HG03558 (cell line): ENCODE measurements around the gene FLNA.
"Not testable (repeated sequence)": the region's sequence is repeated elsewhere in the genome, so short reads cannot be mapped to it uniquely, and the experiment has no call there.

ENCODE experiments used
- ATAC-seq: cut with Tn5 transposase; IDR thresholded peaks from one replicate; pipeline ENCODE4 v1.9.1; 2021; ENCODE audit warnings: moderate number of reproducible peaks; ENCODE audit not compliant: unreplicated experiment; ENCODE audit errors: extremely low read depth

The FLNA gene

DNA sequence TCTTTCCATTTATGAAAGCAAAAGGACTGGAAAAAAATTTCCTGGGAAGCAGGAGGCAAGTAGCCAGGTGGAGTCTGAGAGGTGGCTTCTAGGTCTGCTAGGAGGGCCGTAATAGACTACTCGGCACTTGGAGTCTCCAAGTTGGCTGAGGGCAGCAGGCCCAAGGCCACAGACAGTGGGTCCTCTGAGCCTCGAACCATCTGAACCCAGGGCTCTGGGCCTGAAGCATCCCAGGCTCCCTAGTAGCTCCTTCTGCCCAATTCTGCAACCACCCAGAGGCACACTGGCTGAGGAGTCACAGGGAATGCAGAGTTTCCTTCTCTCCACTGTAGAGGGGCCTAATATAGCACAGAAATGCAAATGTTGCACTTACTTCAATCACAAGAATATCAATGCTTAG lies 59.0 kb downstream of the FLNA start:
- no peak for ATAC-seq

DNA sequence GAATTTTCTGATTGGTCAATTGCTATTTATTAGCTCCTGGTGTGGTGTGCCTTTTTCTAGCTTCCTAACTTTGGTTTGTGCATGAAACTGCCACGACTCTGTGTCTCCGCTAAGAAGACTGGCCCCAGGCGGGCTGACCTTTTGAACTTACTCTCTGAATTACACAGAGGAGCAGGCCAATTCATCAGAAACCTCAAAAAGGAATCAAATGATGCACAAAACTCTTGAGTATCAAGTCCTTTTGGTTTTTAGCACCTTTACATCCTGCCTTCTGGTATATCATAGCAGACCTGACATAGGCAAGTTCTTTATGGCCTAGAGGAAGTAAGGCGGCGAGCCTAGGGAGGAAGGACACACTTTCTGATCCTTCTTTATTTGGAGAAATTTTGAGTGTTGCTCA lies 61.3 kb downstream of the FLNA start:
- no peak for ATAC-seq

DNA sequence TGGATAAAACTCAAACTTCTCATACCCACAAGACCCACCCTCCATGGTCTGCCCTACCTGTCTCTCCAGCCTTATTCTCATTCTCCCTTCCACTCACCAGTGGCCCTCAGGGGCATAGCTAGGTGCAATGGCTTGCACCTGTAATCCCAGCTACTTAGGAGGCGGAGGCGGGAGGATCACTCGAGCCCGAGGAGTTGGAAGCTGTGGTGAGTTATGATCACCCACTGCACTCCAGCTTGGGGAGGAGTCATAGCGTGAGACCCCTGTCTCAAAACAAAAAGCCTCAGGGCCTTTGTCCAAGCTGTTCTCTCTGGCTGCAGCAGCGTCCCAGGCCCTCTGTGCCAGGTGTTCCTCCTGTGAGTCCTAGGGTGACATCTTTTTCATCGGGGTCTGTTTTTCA lies 62.3 kb downstream of the FLNA start:
- ATAC-seq, result no peak

DNA sequence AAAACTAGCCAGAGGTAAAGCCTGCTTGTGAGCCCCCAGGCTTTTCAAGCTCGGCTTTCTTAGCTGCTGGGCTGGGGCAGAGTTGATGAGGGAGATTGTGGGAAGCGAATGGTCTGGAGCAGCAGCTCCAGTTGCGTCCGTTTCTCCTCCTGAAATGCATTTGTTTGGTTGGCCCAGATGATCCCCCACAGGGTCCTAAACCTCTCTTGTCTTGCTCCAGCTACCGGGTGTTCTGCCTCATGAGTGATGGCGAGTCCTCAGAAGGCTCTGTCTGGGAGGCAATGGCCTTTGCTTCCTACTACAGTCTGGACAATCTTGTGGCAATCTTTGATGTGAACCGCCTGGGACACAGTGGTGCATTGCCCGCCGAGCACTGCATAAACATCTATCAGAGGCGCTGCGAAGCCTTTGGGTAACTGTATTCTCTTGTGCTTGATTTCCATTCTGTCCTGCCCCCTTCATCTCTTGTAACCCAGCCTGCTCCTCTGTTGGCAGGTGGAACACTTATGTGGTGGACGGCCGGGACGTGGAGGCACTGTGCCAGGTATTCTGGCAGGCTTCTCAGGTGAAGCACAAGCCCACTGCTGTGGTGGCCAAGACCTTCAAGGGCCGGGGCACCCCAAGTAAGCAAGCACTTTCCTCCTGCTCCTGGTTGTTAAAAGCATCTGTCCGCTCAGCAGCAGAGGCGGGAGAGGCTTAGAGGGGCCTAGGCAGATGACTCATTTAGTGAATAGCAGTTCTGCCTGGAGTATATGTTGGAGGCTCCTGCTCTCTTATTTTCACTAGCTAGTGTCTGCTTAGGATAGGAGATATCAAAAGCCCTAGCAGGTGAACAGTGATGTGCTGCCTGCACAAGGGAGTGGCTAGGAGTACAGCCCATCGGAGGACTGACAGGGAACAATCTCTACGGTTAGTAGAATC lies 63.6 kb downstream of the FLNA start:
- no peak for ATAC-seq

DNA sequence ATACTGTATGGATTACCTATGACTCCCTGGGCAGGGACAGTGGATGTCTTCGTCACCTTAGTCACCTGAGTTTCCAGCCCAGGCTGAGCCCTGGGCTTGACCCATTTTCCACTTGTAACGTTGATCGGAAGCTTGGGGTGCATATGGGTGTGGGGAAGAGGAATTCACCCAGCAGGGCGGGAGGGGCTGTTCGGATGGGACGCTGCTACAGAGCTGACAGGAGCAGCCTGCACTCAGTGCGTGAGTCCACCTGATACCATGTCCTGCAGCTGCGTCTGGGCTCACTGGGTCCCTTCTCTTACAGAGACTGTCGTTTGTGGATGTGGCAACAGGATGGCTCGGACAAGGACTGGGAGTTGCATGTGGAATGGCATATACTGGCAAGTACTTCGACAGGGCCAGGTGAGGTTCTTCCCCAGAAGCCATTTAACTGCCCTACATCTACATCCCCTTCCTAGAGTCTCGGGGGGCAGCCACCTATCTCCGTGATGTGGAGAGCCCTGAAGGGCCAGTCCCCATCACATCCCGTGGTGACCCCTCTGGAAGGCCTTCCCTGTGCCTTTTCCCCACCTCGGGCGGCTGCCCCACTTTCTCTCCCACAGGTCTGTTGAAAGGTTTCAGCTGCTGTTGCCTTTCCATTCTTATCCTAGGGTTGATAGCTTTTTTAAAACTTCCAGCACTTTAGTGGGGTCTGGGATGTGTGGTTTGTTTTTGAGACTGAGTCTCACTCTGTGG lies 65.2 kb downstream of the FLNA start:
- ATAC-seq, result no peak

DNA sequence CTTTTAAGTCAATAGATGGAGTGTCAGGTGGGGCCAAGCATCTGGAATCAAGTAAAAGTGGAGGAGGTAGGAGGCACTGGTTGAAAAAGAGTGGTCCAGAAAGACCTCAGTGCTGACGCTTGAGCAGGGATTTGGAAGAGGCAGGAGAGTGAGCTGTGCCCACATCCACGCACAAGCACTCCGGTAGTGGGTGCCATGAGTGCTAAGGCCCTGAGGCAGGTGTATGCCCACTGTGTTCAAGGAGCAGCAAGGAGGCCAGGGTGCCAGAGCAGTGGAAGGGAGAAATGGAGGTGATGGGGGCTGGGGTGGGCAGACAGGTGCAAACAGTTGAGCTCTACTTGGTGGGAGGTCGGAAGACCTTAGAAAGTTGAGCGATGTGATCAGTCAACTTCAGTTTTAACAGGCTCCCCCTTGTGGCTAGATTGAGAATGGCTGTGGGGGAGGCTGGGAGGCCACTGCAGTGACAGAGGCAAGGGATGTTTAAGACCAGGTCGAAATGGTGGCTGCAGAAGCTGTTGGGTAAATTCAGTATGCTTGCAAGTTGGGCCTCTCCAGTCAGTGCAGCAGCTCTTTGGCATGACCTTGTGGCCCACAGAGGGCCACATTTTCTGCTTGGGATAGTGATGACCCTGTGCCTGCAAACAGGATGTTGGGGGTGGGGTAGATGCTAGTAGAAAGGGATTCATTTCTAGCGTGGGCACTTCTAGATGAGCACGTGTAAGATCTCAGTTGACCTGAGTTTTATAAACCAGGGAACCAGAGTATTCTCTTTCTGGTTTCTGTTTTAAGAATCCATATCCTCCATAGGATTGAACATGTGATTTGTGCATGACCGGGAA lies 66.1 kb downstream of the FLNA start:
- no peak for ATAC-seq

DNA sequence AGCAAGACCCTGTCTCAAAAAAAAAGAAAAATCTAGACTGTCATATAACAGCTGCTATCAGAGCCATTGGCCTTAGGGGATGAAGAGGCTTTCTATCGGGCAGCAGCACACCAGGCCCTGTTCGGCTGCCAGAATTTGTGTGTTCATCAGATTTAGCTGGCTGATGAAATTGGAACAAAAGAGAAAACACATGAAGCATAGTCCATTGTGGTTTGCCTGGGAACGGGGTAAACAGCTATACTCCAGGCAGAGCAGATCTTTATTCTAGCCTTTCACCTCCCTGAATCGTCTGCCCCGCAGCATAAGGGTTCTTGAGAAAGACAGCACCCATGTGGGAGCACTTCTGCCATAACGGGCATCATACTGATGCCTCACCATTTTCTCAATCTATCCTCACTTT lies 67.2 kb downstream of the FLNA start:
- ATAC-seq, result no peak

DNA sequence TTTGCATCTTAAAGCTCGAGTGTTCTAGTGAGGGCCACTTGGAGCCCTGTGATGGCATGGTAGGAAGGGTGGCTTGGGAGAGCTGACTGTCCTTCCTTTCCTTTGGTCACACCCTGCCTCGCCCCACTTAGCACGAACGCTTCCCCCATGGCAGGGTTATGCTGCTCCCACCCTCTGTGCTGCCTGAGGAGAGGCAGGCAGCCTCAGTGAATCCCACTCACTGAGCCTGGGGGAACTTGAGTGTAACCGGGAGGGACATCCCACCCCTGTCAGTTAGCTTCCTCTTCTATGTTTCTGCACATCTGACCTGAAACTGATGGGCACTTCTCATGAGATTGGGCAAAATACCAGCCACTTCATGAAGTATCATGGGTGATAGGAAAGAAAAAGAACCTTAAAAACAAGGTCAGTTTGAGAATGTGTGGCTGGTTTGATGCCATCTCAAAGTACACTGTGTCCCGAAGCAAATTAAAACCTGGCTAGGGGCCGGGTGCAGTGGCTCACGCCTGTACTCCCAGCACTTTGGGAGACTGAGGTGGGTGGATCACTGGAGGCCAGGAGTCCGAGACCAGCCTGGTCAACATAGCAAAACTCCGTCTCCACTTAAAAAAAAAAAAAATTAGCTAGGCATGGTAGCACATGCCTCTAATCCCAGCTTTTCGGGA lies 68.8 kb downstream of the FLNA start:
- ATAC-seq, result no peak

DNA sequence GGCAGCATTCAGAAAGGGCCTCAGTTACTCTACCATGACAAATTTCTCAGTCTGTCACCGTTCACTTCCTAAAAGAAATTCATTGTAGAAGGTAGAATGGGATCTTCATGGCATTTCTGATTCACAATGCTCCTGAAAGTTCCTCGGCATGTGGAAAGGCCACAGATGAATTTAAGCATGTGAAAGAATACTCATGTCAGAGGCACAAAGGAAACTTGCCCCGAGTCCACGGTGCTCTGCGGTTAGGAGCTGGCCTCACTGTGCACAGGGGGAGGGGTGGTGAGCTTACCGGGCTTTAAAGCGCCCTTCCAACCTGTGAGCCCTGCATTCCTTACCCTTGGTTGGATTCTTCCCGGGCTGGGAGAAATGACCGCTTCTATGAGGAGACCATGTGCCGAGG lies 69.6 kb downstream of the FLNA start:
- no peak for ATAC-seq

DNA sequence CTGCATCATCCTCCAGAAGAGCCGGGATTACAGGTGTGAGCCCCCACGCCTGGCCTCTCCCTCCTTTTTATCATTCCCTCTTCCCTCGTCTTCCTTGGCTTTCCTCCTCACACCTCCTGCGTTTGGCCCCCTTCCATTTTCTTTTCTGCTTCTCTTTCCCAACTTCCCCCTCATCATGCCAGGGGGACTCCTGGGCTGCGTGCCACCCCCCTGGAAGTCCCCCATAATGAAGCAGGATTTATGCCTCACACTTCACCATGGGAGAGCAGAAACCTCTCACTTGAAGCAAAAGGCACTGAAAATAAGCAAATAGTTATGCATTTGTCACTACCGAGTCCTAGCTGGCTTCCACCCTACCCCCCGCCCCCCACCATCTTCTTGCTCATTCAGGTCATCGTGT lies 71.0 kb downstream of the FLNA start:
- no peak for ATAC-seq

DNA sequence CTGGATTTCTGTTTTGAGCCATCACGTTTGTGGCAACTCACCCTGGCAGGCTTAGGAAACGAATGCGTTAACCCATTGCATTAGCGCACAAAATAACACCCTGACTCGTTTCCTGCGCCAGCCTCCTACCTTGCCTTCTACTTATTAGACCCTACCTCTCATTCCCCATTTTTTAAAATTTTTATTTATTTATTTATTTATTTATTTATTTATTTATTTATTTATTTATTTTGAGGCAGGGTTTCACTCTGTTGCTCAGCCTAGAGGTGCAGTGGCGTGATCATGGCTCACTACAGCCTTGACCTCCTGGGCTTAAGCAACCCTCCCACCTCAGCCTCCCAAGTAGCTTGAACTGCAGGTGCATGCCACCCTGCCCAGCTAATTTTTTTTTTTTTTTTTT lies 71.4 kb downstream of the FLNA start:
- ATAC-seq, result not testable (repeated sequence)

DNA sequence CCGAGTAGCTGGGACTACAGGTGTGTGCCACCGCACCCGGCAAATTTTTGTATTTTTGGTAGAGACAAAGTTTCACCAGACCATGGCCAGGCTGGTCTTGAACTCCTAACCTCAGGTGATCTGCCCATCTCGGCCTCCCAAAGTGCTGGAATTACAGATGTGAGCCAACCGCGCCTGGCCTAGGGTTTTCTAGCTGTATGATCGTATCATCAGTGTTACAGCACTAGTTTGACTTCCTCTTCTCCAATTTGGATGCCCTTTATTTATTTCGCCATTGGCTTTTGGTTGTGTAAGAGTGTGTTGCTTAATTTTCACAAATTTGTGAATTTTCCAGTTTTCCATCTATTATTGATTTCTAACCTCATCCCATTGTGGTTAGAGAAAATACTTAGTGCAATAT lies 73.6 kb downstream of the FLNA start:
- ATAC-seq, result no peak
